Measurements from ENCODE around the gene GPR84. TPM values are rescaled to one million over a fixed set of nuclear protein-coding genes. Genes with fewer than 3 reads are reported as not detected.
A peak's percentile ranks its signal among the peaks of the same experiment; 100 is the strongest.

GPR84 gene
- total and polyA plus RNA-seq, 2 of the 13 experiments (the other 11 are each of a cell fraction or from before 2014, with no cell fraction given): not detected

GRCh38 chr12:54358945-54359761 lies 5.1 kb downstream of the GPR84 start (continued):
- no peak for TF ChIP-seq ZNF678 (CRISPR knock-in tag; IDR thresholded peaks at IDR 0.05)
- TF ChIP-seq ZNF644 (CRISPR knock-in tag; IDR thresholded peaks at IDR 0.05; ENCODE audit: low read depth): no peak
- no peak for TF ChIP-seq TCF7 (IDR thresholded peaks at IDR 0.05; ENCODE audit: low read depth)
- no peak for TF ChIP-seq ZNF547 (CRISPR knock-in tag; IDR thresholded peaks at IDR 0.05)
- TF ChIP-seq ZBTB1 (CRISPR knock-in tag; IDR thresholded peaks at IDR 0.05; ENCODE audit: borderline replicate concordance): no peak
- TF ChIP-seq RBFOX2 (IDR thresholded peaks at IDR 0.05; ENCODE audit: low read depth, low read length): no peak
- no peak for TF ChIP-seq ZFP36 (IDR thresholded peaks at IDR 0.05; ENCODE audit: borderline replicate concordance, low read depth, low read length, partially characterized antibody)
- no peak for TF ChIP-seq GMEB2 (CRISPR knock-in tag; IDR thresholded peaks at IDR 0.05; ENCODE audit: low read depth)
- TF ChIP-seq MED8 (CRISPR knock-in tag; IDR thresholded peaks at IDR 0.05; ENCODE audit: insufficient replicate concordance): no peak
- TF ChIP-seq KMT2A (CRISPR knock-in tag; IDR thresholded peaks at IDR 0.05): 0 out of 2 replicates have a peak, but pooled peaks have one; percentile 50
- TF ChIP-seq FOXC1 (CRISPR knock-in tag; IDR thresholded peaks at IDR 0.05; ENCODE audit: borderline replicate concordance): no peak
- no peak for TF ChIP-seq ZNF776 (CRISPR knock-in tag; IDR thresholded peaks at IDR 0.05)
- TF ChIP-seq TFE3 (CRISPR knock-in tag; IDR thresholded peaks at IDR 0.05): no peak
- peak; percentile 65; the same call in 1 of the 2 replicates for TF ChIP-seq ZMAT3 (CRISPR knock-in tag; conservative IDR thresholded peaks at IDR 0.05)
- TF ChIP-seq ZNF543 (CRISPR knock-in tag; IDR thresholded peaks at IDR 0.05): no peak
- no peak for TF ChIP-seq NCOA1 (CRISPR knock-in tag; IDR thresholded peaks at IDR 0.05)
- 0 out of 2 replicates have a peak, but pooled peaks have one; percentile 71 for TF ChIP-seq ZNF317 (CRISPR knock-in tag; IDR thresholded peaks at IDR 0.05)
- no peak for TF ChIP-seq IKZF1 (IDR thresholded peaks at IDR 0.05)
- TF ChIP-seq TRIM22 (IDR thresholded peaks at IDR 0.05): no peak
- TF ChIP-seq KAT7 (CRISPR knock-in tag; IDR thresholded peaks at IDR 0.05; ENCODE audit: borderline replicate concordance): no peak
- TF ChIP-seq NFATC3 (CRISPR knock-in tag; IDR thresholded peaks at IDR 0.05): no peak
